ENCODE data around the gene CDH5. TPM values are rescaled to one million over a fixed set of nuclear protein-coding genes. Genes with fewer than 3 reads are reported as not detected.

CDH5 gene
- total and polyA plus RNA-seq, 2 of the 13 experiments (the other 11 are each of a cell fraction or from before 2014, with no cell fraction given) = 0.71 to 1.1 TPM

- intact Hi-C loops (cut with micrococcal nuclease; ENCODE audit: unreplicated experiment) (no loop called here), in situ Hi-C loops (cut with HindIII; ENCODE audit: extremely low pct_ligation_motif_present, low pct_unique_long_range_greater_than_20kb) (no loop called here)
- ATAC-seq (no peak), DNase-seq (ENCODE audit: low spot score) (no peak), FAIRE-seq (no peak)
- ChIA-PET POLR2A (no interaction called here), CTCF (ENCODE audit: low intra/inter-chr PET ratio, low total read pairs) (no interaction called here)
- Histone ChIP-seq H3K4me2 (ENCODE audit: low read depth, low read length) (no peak overlapping the region), H3K27me3 (ENCODE audit: control insufficient read depth in 1 of 2, insufficient read depth in 2 of 2, low read length in 2 of 2) (0 out of 5 replicates have a peak, but pooled peaks cover 0 to 1% of the 10 kb centered on the region in 2 experiments), H4K20me1 (ENCODE audit: insufficient read depth, low read length) (no peaks in the 10 kb centered on the region), H2AFZ (ENCODE audit: low read length) (no peak overlapping the region), H3K4me1 (ENCODE audit: insufficient read depth, low read length) (peaks cover 41% of the 10 kb centered on the region), H3K27ac (ENCODE audit: extremely low read length, insufficient read depth, low read length) (no peak overlapping the region), H3K36me3 (replicated peaks in 1 of 2; ENCODE audit: control insufficient read depth in 1 of 2, insufficient read depth in 2 of 2, low read length in 2 of 2) (no peaks in the 10 kb centered on the region), H3K4me3 (replicated peaks in 1 of 3; ENCODE audit: insufficient read depth in 1 of 3, low read depth in 2 of 3, low read length in 3 of 3) (no peak overlapping the region), H3K79me2 (ENCODE audit: insufficient read depth, low read length) (no peaks in the 10 kb centered on the region), H3K9me3 (ENCODE audit: low read length) (no peaks in the 10 kb centered on the region), H3K9ac (ENCODE audit: insufficient read depth, low read depth, low read length) (no peak overlapping the region)
- BruUV-seq (replicated peaks) = no TSS peak
- whole genome bisulfite sequencing (ENCODE audit: low lambda C conversion rate) = 56% methylated on average over 4 of the region's 4 CpGs
- TF ChIP-seq FOSL2 (CRISPR knock-in tag; IDR thresholded peaks at IDR 0.05) (no peak), ZBTB44 (CRISPR knock-in tag; IDR thresholded peaks at IDR 0.05) (no peak), ARID2 (CRISPR knock-in tag; IDR thresholded peaks at IDR 0.05; ENCODE audit: borderline replicate concordance) (no peak), ZMAT3 (CRISPR knock-in tag; conservative IDR thresholded peaks at IDR 0.05) (no peak), REL (CRISPR knock-in tag; conservative IDR thresholded peaks at IDR 0.05) (no peak), ZNF746 (CRISPR knock-in tag; IDR thresholded peaks at IDR 0.05) (no peak), ZNF354B (CRISPR knock-in tag; IDR thresholded peaks at IDR 0.05) (no peak)
These were observed 17.1 kb downstream of the CDH5 start for GRCh38 chr16:66383551-66383950.

DNA sequence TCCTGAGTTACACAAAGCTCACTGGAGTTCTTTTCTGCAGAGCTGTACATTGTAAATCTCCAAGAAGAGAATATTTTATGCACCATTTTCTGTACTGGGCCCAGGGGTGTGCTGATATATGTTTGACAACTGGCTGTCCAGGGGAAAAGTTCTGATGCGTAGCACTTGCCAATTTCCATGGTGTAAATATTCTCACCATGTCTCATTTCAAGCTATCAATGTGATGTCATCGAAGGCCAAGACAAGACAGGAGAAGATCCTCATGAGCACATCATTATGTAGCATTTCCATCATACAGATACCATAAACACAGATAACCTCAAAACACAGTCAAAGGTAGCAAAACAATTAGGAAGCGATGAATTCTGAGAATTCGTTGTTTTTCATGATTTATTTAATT lies 18.9 kb downstream of the CDH5 start:
- TF ChIP-seq ATF7 (IDR thresholded peaks at IDR 0.05) (peak; percentile 54), ATF7 (CRISPR knock-in tag; IDR thresholded peaks at IDR 0.05) (no peak), ZNF558 (CRISPR knock-in tag; IDR thresholded peaks at IDR 0.05; ENCODE audit: borderline replicate concordance) (no peak)
- H3K4me1 ChIP-seq (ENCODE audit: insufficient read depth, low read length) = peaks cover 44% of the 10 kb centered on the region
- H3K27me3 ChIP-seq (ENCODE audit: control insufficient read depth in 1 of 2, insufficient read depth in 2 of 2, low read length in 2 of 2) = no peaks in the 10 kb centered on the region
- H3K9me3 ChIP-seq (ENCODE audit: low read length) = no peaks in the 10 kb centered on the region
- BruUV-seq (replicated peaks) = no TSS peak
- H3K4me2 ChIP-seq (ENCODE audit: low read depth, low read length) = no peak overlapping the region
- H3K36me3 ChIP-seq (replicated peaks in 1 of 2; ENCODE audit: control insufficient read depth in 1 of 2, insufficient read depth in 2 of 2, low read length in 2 of 2) = no peaks in the 10 kb centered on the region
- H3K79me2 ChIP-seq (ENCODE audit: insufficient read depth, low read length) = no peaks in the 10 kb centered on the region
- DNase-seq (ENCODE audit: low spot score) = no peak
- H2AFZ ChIP-seq (ENCODE audit: low read length) = no peak overlapping the region
- FAIRE-seq = no peak
- H3K4me3 ChIP-seq (replicated peaks in 1 of 3; ENCODE audit: insufficient read depth in 1 of 3, low read depth in 2 of 3, low read length in 3 of 3) = no peak overlapping the region
- POLR2A ChIA-PET = no interaction called here
- WGBS (ENCODE audit: low lambda C conversion rate) = 78% methylated on average over 4 of the region's 4 CpGs
- no peaks in the 10 kb centered on the region for H4K20me1 ChIP-seq (ENCODE audit: insufficient read depth, low read length)
- CTCF ChIA-PET (ENCODE audit: low intra/inter-chr PET ratio, low total read pairs) = no interaction called here
- in situ Hi-C loops (cut with HindIII; ENCODE audit: extremely low pct_ligation_motif_present, low pct_unique_long_range_greater_than_20kb) = no loop called here
- ATAC-seq = no peak
- H3K9ac ChIP-seq (ENCODE audit: insufficient read depth, low read depth, low read length) = no peak overlapping the region
- intact Hi-C loops (cut with micrococcal nuclease; ENCODE audit: unreplicated experiment) = no loop called here
- H3K27ac ChIP-seq (ENCODE audit: extremely low read length, insufficient read depth, low read length) = no peak overlapping the region

Data from HepG2 (cell line).